ENCODE results near the gene POLA2. TPM values are rescaled to one million over a fixed set of nuclear protein-coding genes. Genes with fewer than 3 reads are reported as not detected.

POLA2 gene
- total RNA-seq, 1 donor from 2014 or later = 43.4 TPM

GRCh38 chr11:65316227-65317024, 54.7 kb downstream of the POLA2 start:
- ChIA-PET CTCF (interaction anchor here (0.6 to 7.9 kb wide), 16 partner anchors 11 to 952 kb away, joined by 3 to 110 read pairs (median 4); partner anchors contain the start of genes CAPN1, DPF2, RAB1B and TM7SF2), POLR2A (interaction anchor here (0.6 to 2.0 kb wide), 10 partner anchors 13 to 199 kb away, joined by 3 to 16 read pairs (median 4); partner anchors contain the start of genes DPF2 and ZNHIT2)
- DNase-seq (no peak), ATAC-seq (ENCODE audit: low read depth) (no peak)
- TF ChIP-seq CTCF (IDR thresholded peaks at IDR 0.05) = no peak
- Mint-ChIP-seq H3K27ac (no peak overlapping the region), H3K4me3 (peak overlapping the region; percentile 83), H3K36me3 (ENCODE audit: low read depth) (no peaks in the 10 kb centered on the region), H3K9me3 (no peaks in the 10 kb centered on the region), H3K4me1 (peaks cover 5% of the 10 kb centered on the region), H3K27me3 (peaks cover 8% of the 10 kb centered on the region)
- intact Hi-C loops (cut with micrococcal nuclease) = no loop called here

GRCh38 chr11:65317025-65317786, 55.4 kb downstream of the POLA2 start:
- H3K36me3 Mint-ChIP-seq (ENCODE audit: low read depth) = no peaks in the 10 kb centered on the region
- H3K4me1 Mint-ChIP-seq = peaks cover 5% of the 10 kb centered on the region
- TF ChIP-seq CTCF (IDR thresholded peaks at IDR 0.05) = no peak
- intact Hi-C loops (cut with micrococcal nuclease) = no loop called here
- peaks cover 8% of the 10 kb centered on the region for H3K27me3 Mint-ChIP-seq
- H3K27ac Mint-ChIP-seq = no peak overlapping the region
- H3K4me3 Mint-ChIP-seq = no peak overlapping the region
- ATAC-seq (ENCODE audit: low read depth) (no peak), DNase-seq (no peak)
- CTCF ChIA-PET = interaction anchor here (0.6 to 7.9 kb wide), 10 partner anchors 12 to 951 kb away, joined by 3 to 110 read pairs (median 6); partner anchors contain the start of genes DPF2, RAB1B and TM7SF2
- POLR2A ChIA-PET = interaction anchor here (0.6 to 1.5 kb wide), 3 partner anchors 13 to 29 kb away, joined by 4 to 6 read pairs (median 4); partner anchors contain the start of gene DPF2
- H3K9me3 Mint-ChIP-seq = no peaks in the 10 kb centered on the region

GRCh38 chr11:65320386-65321075, 58.8 kb downstream of the POLA2 start:
- CTCF ChIA-PET = interaction anchor here (0.9 kb wide), 1 partner anchor 9 kb away, joined by 3 read pairs; no protein-coding TSS in a partner anchor
- intact Hi-C loops (cut with micrococcal nuclease) = no loop called here
- POLR2A ChIA-PET = interaction anchor here (0.6 kb wide), 1 partner anchor 55 kb away, joined by 5 read pairs; no protein-coding TSS in a partner anchor

DNA sequence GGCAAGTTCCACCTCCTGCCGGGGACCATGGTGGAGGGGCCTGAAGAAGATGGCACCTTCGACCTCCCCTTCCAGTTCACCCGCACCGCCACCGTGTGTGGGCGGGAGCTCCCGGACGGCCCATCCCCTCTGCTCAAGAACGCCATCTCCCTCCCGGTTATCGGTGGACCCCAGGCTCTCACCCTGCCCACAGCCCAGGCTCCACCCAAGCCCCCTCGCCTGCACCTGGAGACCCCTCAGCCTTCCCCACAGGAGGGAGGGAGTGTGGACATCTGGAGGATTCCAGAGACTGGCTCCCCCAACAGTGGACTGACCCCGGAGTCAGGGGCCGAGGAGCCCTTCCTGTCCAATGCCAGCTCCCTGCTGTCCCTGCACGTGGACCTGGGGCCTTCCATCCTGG, 59.3 kb downstream of the POLA2 start:
- H3K27me3 Mint-ChIP-seq = no peaks in the 10 kb centered on the region
- no peak overlapping the region for H3K4me3 Mint-ChIP-seq
- intact Hi-C loops (cut with micrococcal nuclease) = no loop called here
- H3K36me3 Mint-ChIP-seq (ENCODE audit: low read depth) = no peaks in the 10 kb centered on the region
- ATAC-seq (ENCODE audit: low read depth) = no peak
- H3K27ac Mint-ChIP-seq = no peak overlapping the region
- H3K9me3 Mint-ChIP-seq = no peaks in the 10 kb centered on the region
- ChIA-PET CTCF (interaction anchor here (0.6 to 0.9 kb wide), 2 partner anchors 8 to 106 kb away, joined by 3 to 4 read pairs; no protein-coding TSS in a partner anchor), POLR2A (interaction anchor here (0.6 kb wide), 1 partner anchor 56 kb away, joined by 5 read pairs; no protein-coding TSS in a partner anchor)
- TF ChIP-seq CTCF (IDR thresholded peaks at IDR 0.05) = no peak
- DNase-seq = no peak
- H3K4me1 Mint-ChIP-seq = no peaks in the 10 kb centered on the region

More at GRCh38 chr11:65320386-65321075, 58.8 kb downstream of the POLA2 start:
- ATAC-seq (ENCODE audit: low read depth) (no peak), DNase-seq (no peak)
- H3K9me3 Mint-ChIP-seq = no peaks in the 10 kb centered on the region
- no peak for TF ChIP-seq CTCF (IDR thresholded peaks at IDR 0.05)
- no peaks in the 10 kb centered on the region for H3K27me3 Mint-ChIP-seq
- no peak overlapping the region for H3K4me3 Mint-ChIP-seq
- H3K27ac Mint-ChIP-seq = no peak overlapping the region
- peaks cover 4% of the 10 kb centered on the region for H3K4me1 Mint-ChIP-seq
- H3K36me3 Mint-ChIP-seq (ENCODE audit: low read depth) = no peaks in the 10 kb centered on the region

All from activated B cell treated with CpG ODN at 0.5 μM for 24 hours (primary cell).